Adrenal gland (tissue), 5 donors: ENCODE results near the gene GALNT16.
"Not testable (repeated sequence)": the region's sequence is repeated elsewhere in the genome, so short reads cannot be mapped to it uniquely, and the experiment has no call there.

ENCODE experiments used
- CTCF ChIP-seq, 6 experiments: fragments of 450-650 bp in 4 of 6; fragments of 200-600 bp in 2 of 6; sonication (generic) in 1 of 6; IDR thresholded peaks; 1 replicate in 5 of 6; 2 replicates in 1 of 6; pipeline versions ENCODE4 v1.5.1 to v1.8.0; 2016 to 2021; ENCODE audit warnings: antibody characterized with exemption in 6 of 6, mild to moderate bottlenecking in 2 of 6, moderate library complexity in 1 of 6
- POLR2A ChIP-seq, 2 donors: fragments of 450-650 bp; IDR thresholded peaks; one replicate each; pipeline ENCODE4 v1.6.1; 2017; ENCODE audit warnings: antibody characterized with exemption in 2 of 2, mild to moderate bottlenecking in 2 of 2, moderate library complexity in 1 of 2
- donor health status: DM: no; HTN: no; CAD: no.

DNA sequence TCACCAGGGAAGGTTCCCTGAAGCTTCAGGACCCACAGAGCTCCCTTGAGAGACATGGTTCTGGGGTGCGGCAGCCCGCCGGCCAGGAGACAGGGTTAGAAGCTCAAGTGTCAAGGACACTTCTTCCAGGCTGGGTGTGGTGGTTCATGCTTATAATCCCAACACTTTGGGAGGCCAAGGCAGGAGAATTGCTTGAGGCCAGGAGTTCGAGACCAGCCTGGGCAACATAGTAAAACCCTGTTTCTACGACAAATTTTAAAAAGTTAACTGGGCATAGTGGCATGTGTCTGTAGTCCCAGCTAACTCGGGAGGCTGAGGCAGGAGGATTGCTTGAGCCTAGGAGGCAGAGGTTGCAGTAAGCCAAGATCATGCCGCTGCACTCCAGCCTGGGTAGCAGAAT, 30.9 kb downstream of the GALNT16 start:
- not testable (repeated sequence) for TF ChIP-seq CTCF, POLR2A (IDR thresholded peaks at IDR 0.05)
